Measurements from ENCODE around the gene PDGFRB.

- TF ChIP-seq CTCF (conservative IDR thresholded peaks at IDR 0.05; ENCODE audit: low read depth, low read length) (no peak), MXI1 (IDR thresholded peaks at IDR 0.05; ENCODE audit: borderline replicate concordance, low read depth, low read length) (no peak), POLR2A (IDR thresholded peaks at IDR 0.05; ENCODE audit: low read depth, low read length) (no peak), NFE2L2 (IDR thresholded peaks at IDR 0.05; ENCODE audit: low read depth, low read length) (no peak), RFX5 (IDR thresholded peaks at IDR 0.05; ENCODE audit: low read depth, low read length) (no peak), USF2 (IDR thresholded peaks at IDR 0.05; ENCODE audit: low read depth, low read length) (no peak), CEBPB (IDR thresholded peaks at IDR 0.05; ENCODE audit: low read depth, low read length) (no peak)
These were observed 80.4 kb downstream of the PDGFRB start for GRCh38 chr5:150075233-150075632.
